ENCODE measurements around the gene C5orf24. TPM values are rescaled to one million over a fixed set of nuclear protein-coding genes. Genes with fewer than 3 reads are reported as not detected.
A peak's percentile ranks its signal among the peaks of the same experiment; 100 is the strongest.

C5orf24 gene
- polyA plus RNA-seq, 3 donors = 5.6 to 17.1 (median 6.6) TPM

DNA sequence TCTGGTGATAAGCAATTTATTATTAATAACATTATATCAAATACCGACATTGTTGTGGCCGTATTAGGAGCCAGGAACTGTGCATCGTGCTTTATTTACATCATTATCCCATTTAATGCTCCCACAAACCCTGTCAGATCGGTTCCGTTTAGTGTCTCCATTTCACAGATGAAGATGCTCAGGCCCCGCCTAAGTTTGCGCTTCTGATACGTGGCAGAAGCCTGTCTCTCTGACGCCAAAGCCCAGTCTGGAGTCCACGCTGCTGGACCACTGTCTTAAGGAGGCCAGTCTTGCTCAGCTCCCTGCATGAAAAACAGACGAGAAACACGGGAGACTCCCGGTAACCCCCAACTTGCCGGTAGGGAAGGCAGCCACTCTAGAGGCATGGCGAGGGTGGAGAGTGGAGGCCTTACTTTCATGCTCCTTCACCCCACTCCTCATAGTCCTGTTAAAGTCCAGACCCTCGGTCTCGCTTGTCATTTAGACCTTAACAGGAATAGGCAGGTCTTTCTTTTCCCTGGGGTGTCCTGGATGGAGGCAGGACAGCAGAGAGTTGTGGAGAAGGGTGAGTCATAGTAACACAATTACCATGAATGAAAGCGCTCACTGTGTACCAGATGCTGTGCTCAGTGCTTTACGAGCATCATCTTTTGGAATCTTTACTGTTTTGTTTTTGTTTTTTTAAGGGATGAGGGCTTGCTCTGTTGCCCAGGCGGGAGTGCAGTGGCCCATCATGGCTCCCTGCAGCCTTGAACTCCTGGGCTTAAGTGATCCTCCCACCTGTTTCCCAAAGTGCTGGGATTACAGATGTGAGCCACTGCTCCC, 29.3 kb downstream of the C5orf24 start:
- H3K9ac ChIP-seq (ENCODE audit: insufficient read depth, low read length, poor library complexity, severe bottlenecking) = peak overlapping the region; percentile 89
- peaks cover 53% of the 10 kb centered on the region for H3K79me2 ChIP-seq (ENCODE audit: insufficient read depth, low read length)
- TF ChIP-seq, protein P1, sequence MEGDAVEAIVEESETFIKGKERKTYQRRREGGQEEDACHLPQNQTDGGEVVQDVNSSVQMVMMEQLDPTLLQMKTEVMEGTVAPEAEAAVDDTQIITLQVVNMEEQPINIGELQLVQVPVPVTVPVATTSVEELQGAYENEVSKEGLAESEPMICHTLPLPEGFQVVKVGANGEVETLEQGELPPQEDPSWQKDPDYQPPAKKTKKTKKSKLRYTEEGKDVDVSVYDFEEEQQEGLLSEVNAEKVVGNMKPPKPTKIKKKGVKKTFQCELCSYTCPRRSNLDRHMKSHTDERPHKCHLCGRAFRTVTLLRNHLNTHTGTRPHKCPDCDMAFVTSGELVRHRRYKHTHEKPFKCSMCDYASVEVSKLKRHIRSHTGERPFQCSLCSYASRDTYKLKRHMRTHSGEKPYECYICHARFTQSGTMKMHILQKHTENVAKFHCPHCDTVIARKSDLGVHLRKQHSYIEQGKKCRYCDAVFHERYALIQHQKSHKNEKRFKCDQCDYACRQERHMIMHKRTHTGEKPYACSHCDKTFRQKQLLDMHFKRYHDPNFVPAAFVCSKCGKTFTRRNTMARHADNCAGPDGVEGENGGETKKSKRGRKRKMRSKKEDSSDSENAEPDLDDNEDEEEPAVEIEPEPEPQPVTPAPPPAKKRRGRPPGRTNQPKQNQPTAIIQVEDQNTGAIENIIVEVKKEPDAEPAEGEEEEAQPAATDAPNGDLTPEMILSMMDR (IDR thresholded peaks at IDR 0.05) = no peak
- H2AFZ ChIP-seq (ENCODE audit: insufficient read depth, low read depth, low read length, poor library complexity, severe bottlenecking) = peak overlapping the region; percentile 99
- H3K27me3 ChIP-seq (ENCODE audit: control insufficient read depth in 2 of 2, insufficient read depth in 2 of 2, low read length in 2 of 2) = no peaks in the 10 kb centered on the region
- H3K9me3 ChIP-seq (replicated peaks in 1 of 2; ENCODE audit: control insufficient read depth in 1 of 2, insufficient read depth in 1 of 2, low read length in 2 of 2) = no peaks in the 10 kb centered on the region
- H3K4me2 ChIP-seq (replicated peaks; ENCODE audit: extremely low read depth, low read length, poor library complexity, severe bottlenecking) = peak overlapping the region; percentile 85
- H3K4me3 Mint-ChIP-seq = peak overlapping the region; percentile 94 to 96
- H3K36me3 Mint-ChIP-seq = peaks cover 18 to 21% of the 10 kb centered on the region in 2 donors
- H3K27me3 Mint-ChIP-seq (ENCODE audit: low read depth in 3 of 3) = peaks cover 0 to 2% (median 0%) of the 10 kb centered on the region in 3 donors
- peaks cover 0 to 14% of the 10 kb centered on the region in 2 donors for H3K36me3 ChIP-seq (replicated peaks in 1 of 2; ENCODE audit: control insufficient read depth in 1 of 2, insufficient read depth in 2 of 2, low read length in 2 of 2)
- 14% methylated on average over 12 of the region's 20 CpGs for WGBS (ENCODE audit: insufficient coverage)
- peak in 2 of 3 donors; percentile 13 to 22 for DNase-seq
- H3K4me1 ChIP-seq (ENCODE audit: control insufficient read depth in 1 of 2, insufficient read depth in 2 of 2, low read length in 2 of 2) = peaks cover 13 to 20% of the 10 kb centered on the region in 2 donors
- peaks cover 25% of the 10 kb centered on the region for H3K4me1 Mint-ChIP-seq
- peak overlapping the region; percentile 60 to 77 (median 77) for H3K4me3 ChIP-seq (replicated peaks in 1 of 3; ENCODE audit: low read depth in 2 of 3, low read length in 3 of 3)
- intact Hi-C loops (cut with micrococcal nuclease) = loop anchor here in 1 of 2 donors (5.0 kb wide), 1 partner anchor 138 kb away; the partner anchor contains the start of gene CAMLG
- H4K20me1 ChIP-seq (ENCODE audit: insufficient read depth, low read length) = peaks cover 20% of the 10 kb centered on the region
- peaks cover 0 to 3% (median 0%) of the 10 kb centered on the region in 7 donors for H3K9me3 Mint-ChIP-seq
- H3K27ac Mint-ChIP-seq = peak overlapping the region; percentile 84 to 96 (median 92)
- H3K27ac ChIP-seq (ENCODE audit: low read depth in 1 of 2, low read length in 2 of 2) = peak overlapping the region; percentile 81 to 82

DNA sequence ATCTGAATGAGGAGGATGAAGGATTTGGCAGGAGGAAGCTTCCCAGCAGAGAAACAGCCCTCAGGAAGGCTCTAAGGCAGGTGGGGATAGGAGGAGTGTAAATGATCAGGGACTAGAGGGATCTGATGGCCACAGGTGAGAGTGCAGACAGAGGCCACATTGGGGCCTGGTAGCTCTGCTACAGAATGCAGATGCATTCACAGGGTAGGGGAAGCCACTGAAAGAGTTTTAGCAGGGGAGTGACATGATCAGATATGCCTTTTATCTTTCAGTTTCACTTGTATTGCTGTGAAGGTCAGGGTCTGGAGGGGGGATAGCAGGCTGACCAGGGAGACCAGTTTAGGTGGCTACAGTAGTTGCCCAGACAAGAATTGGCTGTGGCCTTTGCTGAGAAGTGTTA, 31.4 kb downstream of the C5orf24 start:
- DNase-seq = no peak
- H3K27me3 Mint-ChIP-seq (ENCODE audit: low read depth in 3 of 3) = peaks cover 0 to 2% (median 0%) of the 10 kb centered on the region in 3 donors
- peak overlapping the region in 4 of 7 donors; percentile 4 to 35 (median 8) for H3K27ac Mint-ChIP-seq
- Histone ChIP-seq H3K9ac (ENCODE audit: insufficient read depth, low read length, poor library complexity, severe bottlenecking) (no peak overlapping the region), H3K4me3 (replicated peaks in 1 of 3; ENCODE audit: low read depth in 2 of 3, low read length in 3 of 3) (no peak overlapping the region), H3K9me3 (replicated peaks in 1 of 2; ENCODE audit: control insufficient read depth in 1 of 2, insufficient read depth in 1 of 2, low read length in 2 of 2) (no peaks in the 10 kb centered on the region), H3K36me3 (replicated peaks in 1 of 2; ENCODE audit: control insufficient read depth in 1 of 2, insufficient read depth in 2 of 2, low read length in 2 of 2) (peaks cover 0 to 14% of the 10 kb centered on the region in 2 donors), H3K27ac (ENCODE audit: low read depth in 1 of 2, low read length in 2 of 2) (no peak overlapping the region), H3K4me2 (replicated peaks; ENCODE audit: extremely low read depth, low read length, poor library complexity, severe bottlenecking) (no peak overlapping the region), H4K20me1 (ENCODE audit: insufficient read depth, low read length) (peaks cover 20% of the 10 kb centered on the region), H3K4me1 (ENCODE audit: control insufficient read depth in 1 of 2, insufficient read depth in 2 of 2, low read length in 2 of 2) (peaks cover 13 to 20% of the 10 kb centered on the region in 2 donors), H3K27me3 (ENCODE audit: control insufficient read depth in 2 of 2, insufficient read depth in 2 of 2, low read length in 2 of 2) (no peaks in the 10 kb centered on the region), H2AFZ (ENCODE audit: insufficient read depth, low read depth, low read length, poor library complexity, severe bottlenecking) (no peak overlapping the region), H3K79me2 (ENCODE audit: insufficient read depth, low read length) (peaks cover 62% of the 10 kb centered on the region)
- peaks cover 25% of the 10 kb centered on the region for H3K4me1 Mint-ChIP-seq
- intact Hi-C loops (cut with micrococcal nuclease) = no loop called here
- TF ChIP-seq, protein P1 (IDR thresholded peaks at IDR 0.05) = no peak
- H3K9me3 Mint-ChIP-seq = peaks cover 0 to 3% (median 0%) of the 10 kb centered on the region in 7 donors
- H3K4me3 Mint-ChIP-seq = no peak overlapping the region
- H3K36me3 Mint-ChIP-seq = peaks cover 21 to 30% of the 10 kb centered on the region in 2 donors

All from CD14-positive monocyte (primary cell).